Neural cell (in vitro differentiated cells): Measurements from ENCODE around the gene TRIO. TPM values are rescaled to one million over a fixed set of nuclear protein-coding genes. Genes with fewer than 3 reads are reported as not detected.

Experiments used
- H2AFZ ChIP-seq: fragments of 200-600, 300-800 bp; sonication (generic), shearing (Covaris generic); 2 replicates; pipeline ENCODE4 v1.6.0; 2014; ENCODE audit warnings: low read depth, mild to moderate bottlenecking, antibody characterized with exemption, low read length, moderate library complexity
- H3F3A ChIP-seq: fragments of 200-600 bp; shearing (Covaris generic); 2 replicates; pipeline ENCODE4 v1.6.1; 2016; ENCODE audit warnings: mild to moderate bottlenecking, moderate library complexity, mixed read lengths, antibody characterized with exemption, low read length; ENCODE audit not compliant: insufficient read depth, poor library complexity, severe bottlenecking
- H3K27ac ChIP-seq: fragments of 200-600, 300-800 bp; sonication (generic), shearing (Covaris generic); 2 replicates; pipeline ENCODE4 v1.5.1; 2014; ENCODE audit warnings: mild to moderate bottlenecking, low read length, moderate library complexity
- H3K27me3 ChIP-seq: fragments of 300-800, 200-600 bp; sonication (generic), shearing (Covaris generic); 2 replicates; pipeline ENCODE4 v1.6.0; 2014; ENCODE audit warnings: mild to moderate bottlenecking, low read depth, low read length, moderate library complexity; ENCODE audit not compliant: insufficient read depth
- H3K36me3 ChIP-seq: fragments of 300-800, 200-600 bp; sonication (generic), shearing (Covaris generic); 2 replicates; pipeline ENCODE4 v1.5.1; 2014; ENCODE audit warnings: mild to moderate bottlenecking, antibody characterized with exemption, low read length, moderate library complexity; ENCODE audit not compliant: insufficient read depth
- H3K4me2 ChIP-seq: fragments of 300-800, 200-600 bp; sonication (generic), shearing (Covaris generic); 2 replicates; pipeline ENCODE4 v1.6.0; 2014; ENCODE audit warnings: mild to moderate bottlenecking, low read length
- H3K4me3 ChIP-seq: fragments of 300-800, 200-600 bp; sonication (generic), shearing (Covaris generic); 2 replicates; pipeline ENCODE4 v1.5.1; 2014; ENCODE audit warnings: mild to moderate bottlenecking, low read length, moderate library complexity
- H3K79me2 ChIP-seq: fragments of 200-600 bp; shearing (Covaris generic); replicated peaks from 2 replicates; pipeline ENCODE4 v1.6.0; 2014; ENCODE audit warnings: mild to moderate bottlenecking, low read length, moderate library complexity; ENCODE audit not compliant: insufficient read depth
- H3K9ac ChIP-seq: fragments of 300-800, 200-600 bp; sonication (generic), shearing (Covaris generic); 2 replicates; pipeline ENCODE4 v1.6.1; 2016; ENCODE audit warnings: mild to moderate bottlenecking, low read length, mixed read lengths
- H3K9me2 ChIP-seq: fragments of 200-600 bp; shearing (Covaris generic); 2 replicates; pipeline ENCODE4 v1.6.1; 2016; ENCODE audit warnings: mild to moderate bottlenecking, low read length, mixed read lengths; ENCODE audit not compliant: insufficient read depth
- H3K9me3 ChIP-seq: fragments of 200-600, 300-800 bp; sonication (generic), shearing (Covaris generic); 2 replicates; pipeline ENCODE4 v1.6.1; 2016; ENCODE audit warnings: mild to moderate bottlenecking, mixed run types, low read length, moderate library complexity, mixed read lengths
- H4K20me1 ChIP-seq: fragments of 200-600 bp; shearing (Covaris generic); 2 replicates; pipeline ENCODE4 v1.6.1; 2016; ENCODE audit warnings: mild to moderate bottlenecking, mixed run types; ENCODE audit not compliant: insufficient read depth
- EP300 ChIP-seq: fragments of 450-650 bp; conservative IDR thresholded peaks from 2 replicates; pipeline ENCODE4 v1.6.1; 2014; ENCODE audit warnings: antibody characterized with exemption, mild to moderate bottlenecking, moderate library complexity; ENCODE audit not compliant: poor library complexity, severe bottlenecking
- EZH2 ChIP-seq: fragments of 200-600, 300-800 bp; shearing (Covaris generic), sonication (generic); IDR thresholded peaks from 2 replicates; pipeline ENCODE4 v1.6.1; 2014; ENCODE audit warnings: antibody characterized with exemption, low read length, borderline replicate concordance, mild to moderate bottlenecking; ENCODE audit not compliant: insufficient read depth, poor library complexity, severe bottlenecking
- MXI1 ChIP-seq: fragments of 450-650 bp; conservative IDR thresholded peaks from 2 replicates; pipeline ENCODE4 v1.6.1; 2014; ENCODE audit warnings: antibody characterized with exemption, mild to moderate bottlenecking; ENCODE audit not compliant: poor library complexity, severe bottlenecking
- POLR2AphosphoS5 ChIP-seq: IDR thresholded peaks from 2 replicates; pipeline ENCODE4 v1.6.1; 2012
- RAD21 ChIP-seq: fragments of 450-650 bp; conservative IDR thresholded peaks from 2 replicates; pipeline ENCODE4 v1.6.1; 2014; ENCODE audit warnings: antibody characterized with exemption, mild to moderate bottlenecking, moderate library complexity
- SMC3 ChIP-seq: fragments of 450-650 bp; conservative IDR thresholded peaks from 2 replicates; pipeline ENCODE4 v1.6.1; 2014; ENCODE audit warnings: antibody characterized with exemption, mild to moderate bottlenecking, moderate library complexity; ENCODE audit not compliant: poor library complexity
- TAF1 ChIP-seq: IDR thresholded peaks from 2 replicates; pipeline ENCODE4 v1.6.1; 2012; ENCODE audit warnings: low read depth
- polyA plus RNA-seq: library from polyadenylated mRNA; depleted of rRNA; stranded (reverse); fragments of >200 nt; gene quantifications from 2 replicates; pipeline ENCODE4 v1.2.3, GENCODE V29; 2014
- TF ChIP-seq, protein P1 (sequence below): fragments of 450-650 bp; IDR thresholded peaks from 2 replicates; pipeline ENCODE4 v1.5.1; 2014; ENCODE audit warnings: antibody characterized with exemption, mild to moderate bottlenecking, moderate library complexity; ENCODE audit not compliant: poor library complexity, severe bottlenecking
- TF ChIP-seq, protein P2 (sequence below): IDR thresholded peaks from 2 replicates; pipeline ENCODE4 v1.6.1; 2012; ENCODE audit warnings: borderline replicate concordance

TRIO gene
- polyA plus RNA-seq, 1 donor from 2014 or later, result 168 TPM

DNA sequence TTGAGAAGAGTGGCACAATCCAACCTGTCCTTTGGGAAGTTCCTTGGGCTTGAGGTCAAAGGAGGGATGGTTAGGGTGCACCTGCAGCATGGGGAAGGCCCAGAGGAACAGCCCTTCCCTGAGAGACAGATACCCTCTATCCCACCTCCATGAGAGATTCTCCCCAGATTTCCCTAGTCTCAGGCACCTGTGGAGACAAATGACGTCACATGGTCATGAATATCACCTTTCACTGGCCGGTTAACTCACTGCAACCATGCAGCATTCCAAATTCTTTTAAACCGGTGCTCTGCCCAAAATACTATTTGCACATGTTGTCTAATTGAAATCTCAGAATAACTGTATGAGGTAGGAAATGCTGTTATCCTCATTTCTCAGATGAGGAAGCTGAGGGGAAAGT lies 15.6 kb upstream of the TRIO start:
- Histone ChIP-seq H3K79me2 (no peaks in the 10 kb centered on the region), H2AFZ (no peak overlapping the region), H3K4me3 (no peak overlapping the region), H3K36me3 (no peaks in the 10 kb centered on the region), H3K9ac (no peak overlapping the region), H4K20me1 (no peaks in the 10 kb centered on the region), H3K27ac (no peak overlapping the region), H3F3A (no peaks in the 10 kb centered on the region), H3K9me2 (no peaks in the 10 kb centered on the region), H3K9me3 (no peaks in the 10 kb centered on the region), H3K27me3 (no peaks in the 10 kb centered on the region), H3K4me2 (no peak overlapping the region)
- TF ChIP-seq SMC3 (no peak), EZH2 (no peak), TAF1 (no peak), MXI1 (no peak), POLR2AphosphoS5 (no peak), EP300 (no peak), RAD21 (no peak)
- TF ChIP-seq, protein P1, sequence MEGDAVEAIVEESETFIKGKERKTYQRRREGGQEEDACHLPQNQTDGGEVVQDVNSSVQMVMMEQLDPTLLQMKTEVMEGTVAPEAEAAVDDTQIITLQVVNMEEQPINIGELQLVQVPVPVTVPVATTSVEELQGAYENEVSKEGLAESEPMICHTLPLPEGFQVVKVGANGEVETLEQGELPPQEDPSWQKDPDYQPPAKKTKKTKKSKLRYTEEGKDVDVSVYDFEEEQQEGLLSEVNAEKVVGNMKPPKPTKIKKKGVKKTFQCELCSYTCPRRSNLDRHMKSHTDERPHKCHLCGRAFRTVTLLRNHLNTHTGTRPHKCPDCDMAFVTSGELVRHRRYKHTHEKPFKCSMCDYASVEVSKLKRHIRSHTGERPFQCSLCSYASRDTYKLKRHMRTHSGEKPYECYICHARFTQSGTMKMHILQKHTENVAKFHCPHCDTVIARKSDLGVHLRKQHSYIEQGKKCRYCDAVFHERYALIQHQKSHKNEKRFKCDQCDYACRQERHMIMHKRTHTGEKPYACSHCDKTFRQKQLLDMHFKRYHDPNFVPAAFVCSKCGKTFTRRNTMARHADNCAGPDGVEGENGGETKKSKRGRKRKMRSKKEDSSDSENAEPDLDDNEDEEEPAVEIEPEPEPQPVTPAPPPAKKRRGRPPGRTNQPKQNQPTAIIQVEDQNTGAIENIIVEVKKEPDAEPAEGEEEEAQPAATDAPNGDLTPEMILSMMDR, result no peak
- TF ChIP-seq, protein P2, sequence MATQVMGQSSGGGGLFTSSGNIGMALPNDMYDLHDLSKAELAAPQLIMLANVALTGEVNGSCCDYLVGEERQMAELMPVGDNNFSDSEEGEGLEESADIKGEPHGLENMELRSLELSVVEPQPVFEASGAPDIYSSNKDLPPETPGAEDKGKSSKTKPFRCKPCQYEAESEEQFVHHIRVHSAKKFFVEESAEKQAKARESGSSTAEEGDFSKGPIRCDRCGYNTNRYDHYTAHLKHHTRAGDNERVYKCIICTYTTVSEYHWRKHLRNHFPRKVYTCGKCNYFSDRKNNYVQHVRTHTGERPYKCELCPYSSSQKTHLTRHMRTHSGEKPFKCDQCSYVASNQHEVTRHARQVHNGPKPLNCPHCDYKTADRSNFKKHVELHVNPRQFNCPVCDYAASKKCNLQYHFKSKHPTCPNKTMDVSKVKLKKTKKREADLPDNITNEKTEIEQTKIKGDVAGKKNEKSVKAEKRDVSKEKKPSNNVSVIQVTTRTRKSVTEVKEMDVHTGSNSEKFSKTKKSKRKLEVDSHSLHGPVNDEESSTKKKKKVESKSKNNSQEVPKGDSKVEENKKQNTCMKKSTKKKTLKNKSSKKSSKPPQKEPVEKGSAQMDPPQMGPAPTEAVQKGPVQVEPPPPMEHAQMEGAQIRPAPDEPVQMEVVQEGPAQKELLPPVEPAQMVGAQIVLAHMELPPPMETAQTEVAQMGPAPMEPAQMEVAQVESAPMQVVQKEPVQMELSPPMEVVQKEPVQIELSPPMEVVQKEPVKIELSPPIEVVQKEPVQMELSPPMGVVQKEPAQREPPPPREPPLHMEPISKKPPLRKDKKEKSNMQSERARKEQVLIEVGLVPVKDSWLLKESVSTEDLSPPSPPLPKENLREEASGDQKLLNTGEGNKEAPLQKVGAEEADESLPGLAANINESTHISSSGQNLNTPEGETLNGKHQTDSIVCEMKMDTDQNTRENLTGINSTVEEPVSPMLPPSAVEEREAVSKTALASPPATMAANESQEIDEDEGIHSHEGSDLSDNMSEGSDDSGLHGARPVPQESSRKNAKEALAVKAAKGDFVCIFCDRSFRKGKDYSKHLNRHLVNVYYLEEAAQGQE, result no peak

DNA sequence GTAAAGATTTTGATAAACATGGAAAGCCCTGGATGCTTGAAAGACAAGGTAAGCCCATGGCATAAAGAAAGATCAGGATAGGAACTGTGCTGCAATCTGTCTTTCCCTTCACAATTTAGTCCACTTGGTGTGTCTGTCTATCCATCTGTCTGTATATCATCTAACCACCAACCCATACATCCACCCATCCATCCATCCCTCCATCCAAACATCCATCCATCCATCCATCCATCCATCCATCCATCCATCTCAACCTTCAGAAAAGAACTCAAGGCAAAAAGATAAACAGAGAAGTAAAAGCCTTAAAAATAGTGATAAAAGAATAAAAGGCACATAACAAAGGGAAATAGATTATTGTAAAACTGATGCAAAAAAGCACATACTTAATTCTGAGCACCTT lies 15.1 kb upstream of the TRIO start:
- no peak overlapping the region for H2AFZ ChIP-seq
- TF ChIP-seq EZH2 (no peak), TAF1 (no peak), RAD21 (no peak), MXI1 (no peak), SMC3 (no peak), EP300 (no peak), POLR2AphosphoS5 (no peak)
- TF ChIP-seq, protein P1, result no peak
- TF ChIP-seq, protein P2, result no peak
- H4K20me1 ChIP-seq, result no peaks in the 10 kb centered on the region
- H3K4me3 ChIP-seq, result no peak overlapping the region
- H3K4me2 ChIP-seq, result no peak overlapping the region
- H3K9me3 ChIP-seq, result no peaks in the 10 kb centered on the region
- H3F3A ChIP-seq, result no peaks in the 10 kb centered on the region
- H3K9me2 ChIP-seq, result no peaks in the 10 kb centered on the region
- no peak overlapping the region for H3K27ac ChIP-seq
- H3K27me3 ChIP-seq, result no peaks in the 10 kb centered on the region
- H3K9ac ChIP-seq, result no peak overlapping the region
- H3K36me3 ChIP-seq, result no peaks in the 10 kb centered on the region
- no peaks in the 10 kb centered on the region for H3K79me2 ChIP-seq
